Central memory CD8-positive, alpha-beta T cell (primary cell): ENCODE measurements around the gene ELP4.

Experiments
- ATAC-seq: fragments of 150-1000 bp; cut with Tn5 transposase; replicated peaks from 2 replicates; pipeline ENCODE4 v1.10.0; 2022; ENCODE audit warnings: mild to moderate bottlenecking, moderate FRiP score, moderate number of reproducible peaks; ENCODE audit not compliant: poor library complexity, severe bottlenecking; ENCODE audit errors: extremely low read depth
- DNase-seq, 2 donors: peaks; one replicate each; pipeline ENCODE4 v3.0.0; 2021; ENCODE audit warnings: low spot score in 2 of 2
- H3K27ac Mint-ChIP-seq: one replicate; pipeline ENCODE4 v1.8.0; 2022; ENCODE audit warnings: low read depth, mild to moderate bottlenecking, moderate library complexity, mixed read lengths
- H3K27me3 Mint-ChIP-seq: one replicate; pipeline ENCODE4 v1.8.0; 2022; ENCODE audit warnings: mixed read lengths
- H3K36me3 Mint-ChIP-seq: one replicate; pipeline ENCODE4 v1.8.0; 2022; ENCODE audit warnings: mild to moderate bottlenecking, moderate library complexity, mixed read lengths; ENCODE audit not compliant: insufficient read depth
- H3K4me1 Mint-ChIP-seq: one replicate; pipeline ENCODE4 v1.8.0; 2022; ENCODE audit warnings: mixed read lengths
- H3K4me3 Mint-ChIP-seq: one replicate; pipeline ENCODE4 v1.8.0; 2022; ENCODE audit warnings: mild to moderate bottlenecking, moderate library complexity, mixed read lengths
- H3K9me3 Mint-ChIP-seq: one replicate; pipeline ENCODE4 v1.8.0; 2022; ENCODE audit warnings: mixed read lengths

ELP4 gene

DNA sequence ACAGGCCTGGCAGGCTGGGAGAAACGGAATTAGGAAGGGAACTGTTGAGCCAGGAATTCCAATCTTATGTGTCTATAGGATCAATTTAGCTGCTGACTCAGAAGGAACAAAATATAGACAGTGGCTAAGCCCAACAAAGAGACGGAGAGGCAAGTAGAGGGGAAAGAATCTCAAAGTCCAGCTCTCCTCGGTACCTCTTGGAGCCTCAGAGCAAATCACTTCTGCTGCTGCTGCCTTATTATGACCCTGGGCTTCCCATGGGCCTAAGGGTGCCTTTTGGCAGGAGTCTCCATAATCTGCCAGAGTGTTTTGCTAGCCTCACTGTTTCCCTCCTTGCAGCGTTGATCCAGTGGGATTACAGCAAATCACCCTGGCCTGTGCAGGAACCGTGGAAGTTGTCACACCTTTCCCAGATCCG, 269.8 kb downstream of the ELP4 start:
- no peaks in the 10 kb centered on the region for H3K27me3 Mint-ChIP-seq
- H3K9me3 Mint-ChIP-seq, result no peaks in the 10 kb centered on the region
- H3K36me3 Mint-ChIP-seq, result peaks cover 3% of the 10 kb centered on the region
- no peak for DNase-seq
- no peaks in the 10 kb centered on the region for H3K4me1 Mint-ChIP-seq
- no peak for ATAC-seq
- no peak overlapping the region for H3K27ac Mint-ChIP-seq
- H3K4me3 Mint-ChIP-seq, result no peak overlapping the region

DNA sequence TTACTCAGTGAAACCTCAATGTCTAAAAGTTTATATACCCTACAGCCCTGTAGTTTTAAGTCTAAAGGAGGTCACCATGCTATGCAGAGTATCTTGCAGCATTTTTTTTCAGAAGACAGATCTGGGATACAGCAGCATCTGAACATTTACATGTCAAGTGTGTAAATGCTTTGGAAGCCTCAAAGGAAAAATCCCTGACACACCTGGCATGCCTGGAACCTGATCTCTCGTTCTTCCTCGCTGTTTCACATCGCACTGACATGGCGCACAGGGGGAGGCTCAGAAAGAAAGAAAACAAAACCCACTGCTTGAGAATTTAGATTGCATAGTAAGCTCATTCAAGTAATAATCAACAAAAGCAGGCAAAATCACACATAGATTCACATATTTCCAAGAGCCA, 270.5 kb downstream of the ELP4 start:
- DNase-seq (no peak), ATAC-seq (no peak)
- Mint-ChIP-seq H3K27ac (no peak overlapping the region), H3K4me1 (no peaks in the 10 kb centered on the region), H3K9me3 (no peaks in the 10 kb centered on the region), H3K4me3 (no peak overlapping the region), H3K36me3 (peaks cover 3% of the 10 kb centered on the region), H3K27me3 (no peaks in the 10 kb centered on the region)

DNA sequence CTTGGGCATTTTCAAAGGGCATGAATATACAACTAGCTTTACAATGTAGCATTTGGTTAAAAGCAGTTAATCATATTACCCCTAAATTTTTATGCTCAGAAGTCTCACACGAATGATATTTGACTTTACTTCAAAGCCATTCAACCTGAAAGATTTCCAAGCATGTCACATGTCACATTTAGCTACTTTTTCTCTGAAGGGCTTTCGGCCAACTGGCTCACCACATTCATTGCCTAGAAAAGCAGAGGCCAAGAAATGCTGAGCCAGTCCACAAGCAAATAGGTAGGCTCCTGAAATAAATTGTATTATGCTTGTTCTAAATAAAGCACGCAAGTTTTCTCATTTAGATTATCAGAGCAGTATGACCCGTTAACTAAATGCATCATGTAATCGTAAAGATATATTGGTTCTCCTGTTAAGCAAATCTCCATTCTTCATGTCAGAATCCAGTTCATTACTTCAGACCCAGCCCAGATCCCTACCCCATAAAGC, 271.0 kb downstream of the ELP4 start:
- no peak overlapping the region for H3K4me3 Mint-ChIP-seq

DNA sequence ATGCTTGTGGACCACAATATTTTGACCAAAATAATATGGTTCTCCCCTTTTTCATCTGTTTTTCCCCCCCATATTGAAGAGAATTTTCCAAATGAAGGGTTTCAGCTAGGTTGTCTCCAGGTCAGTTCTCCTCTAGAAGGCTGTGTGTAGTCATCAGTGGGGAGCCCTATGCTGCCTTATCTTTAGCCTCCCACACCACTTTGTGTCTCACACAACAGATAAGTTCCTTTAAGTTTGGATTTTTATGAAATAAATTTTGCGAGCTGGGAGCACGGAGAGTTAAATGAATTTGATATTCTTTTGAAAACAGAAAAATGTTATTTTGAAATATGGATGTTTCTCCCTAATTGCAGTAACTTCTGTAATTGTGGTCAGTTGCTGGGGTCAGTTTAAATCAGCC, 272.7 kb downstream of the ELP4 start:
- H3K27ac Mint-ChIP-seq, result no peak overlapping the region

More for the DNA sequence above, 271.0 kb downstream of the ELP4 start:
- no peak for ATAC-seq
- Mint-ChIP-seq H3K36me3 (peaks cover 3% of the 10 kb centered on the region), H3K27me3 (no peaks in the 10 kb centered on the region), H3K9me3 (no peaks in the 10 kb centered on the region), H3K27ac (no peak overlapping the region), H3K4me1 (no peaks in the 10 kb centered on the region)
- DNase-seq, result no peak

DNA sequence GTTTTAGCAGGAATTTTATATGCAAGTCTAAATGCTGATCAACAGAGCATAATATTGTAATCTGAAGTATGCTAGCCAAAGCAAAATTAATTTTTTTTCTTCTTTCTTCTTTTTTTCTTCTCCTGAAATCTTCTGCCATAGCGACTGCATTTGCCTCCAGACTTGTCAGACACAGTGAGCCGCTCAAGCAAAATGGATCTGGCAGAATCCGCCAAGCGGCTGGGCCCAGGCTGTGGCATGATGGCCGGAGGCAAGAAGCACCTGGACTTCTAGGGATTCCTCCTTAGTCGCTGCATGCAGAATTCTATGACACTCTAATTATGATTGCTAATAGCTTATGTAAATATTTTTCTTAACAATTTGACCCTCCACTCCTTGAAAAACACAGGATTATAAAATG, 273.7 kb downstream of the ELP4 start:
- H3K4me3 Mint-ChIP-seq, result no peak overlapping the region
- peaks cover 3% of the 10 kb centered on the region for H3K36me3 Mint-ChIP-seq
- no peak overlapping the region for H3K27ac Mint-ChIP-seq
- H3K9me3 Mint-ChIP-seq, result no peaks in the 10 kb centered on the region
- no peaks in the 10 kb centered on the region for H3K4me1 Mint-ChIP-seq
- no peak for DNase-seq
- H3K27me3 Mint-ChIP-seq, result no peaks in the 10 kb centered on the region
- ATAC-seq, result no peak

More for the DNA sequence above, 272.7 kb downstream of the ELP4 start:
- no peak for DNase-seq
- Mint-ChIP-seq H3K4me1 (no peaks in the 10 kb centered on the region), H3K36me3 (peaks cover 3% of the 10 kb centered on the region), H3K4me3 (no peak overlapping the region), H3K9me3 (no peaks in the 10 kb centered on the region), H3K27me3 (no peaks in the 10 kb centered on the region)
- ATAC-seq, result no peak

DNA sequence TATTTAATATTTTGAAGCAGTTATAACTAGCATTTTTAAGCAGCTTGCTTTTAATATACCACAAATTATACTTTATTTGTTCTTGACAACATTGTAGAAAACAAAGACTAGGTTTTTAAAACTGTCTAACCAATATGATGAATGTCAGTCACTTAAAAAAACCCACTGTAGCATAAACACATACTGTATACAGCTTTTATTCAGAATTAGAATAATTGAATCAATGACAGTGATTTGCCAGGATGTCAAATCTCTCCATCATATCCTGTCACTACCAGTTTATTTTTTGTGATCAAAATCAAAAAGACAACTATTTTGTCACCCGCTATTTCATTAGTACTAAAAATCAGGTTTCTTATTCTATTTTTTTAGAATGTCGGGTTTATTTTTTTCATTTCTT, 275.0 kb downstream of the ELP4 start:
- Mint-ChIP-seq H3K27ac (no peak overlapping the region), H3K9me3 (no peaks in the 10 kb centered on the region), H3K27me3 (no peaks in the 10 kb centered on the region), H3K36me3 (peaks cover 3% of the 10 kb centered on the region), H3K4me3 (no peak overlapping the region), H3K4me1 (no peaks in the 10 kb centered on the region)
- no peak for DNase-seq
- no peak for ATAC-seq

DNA sequence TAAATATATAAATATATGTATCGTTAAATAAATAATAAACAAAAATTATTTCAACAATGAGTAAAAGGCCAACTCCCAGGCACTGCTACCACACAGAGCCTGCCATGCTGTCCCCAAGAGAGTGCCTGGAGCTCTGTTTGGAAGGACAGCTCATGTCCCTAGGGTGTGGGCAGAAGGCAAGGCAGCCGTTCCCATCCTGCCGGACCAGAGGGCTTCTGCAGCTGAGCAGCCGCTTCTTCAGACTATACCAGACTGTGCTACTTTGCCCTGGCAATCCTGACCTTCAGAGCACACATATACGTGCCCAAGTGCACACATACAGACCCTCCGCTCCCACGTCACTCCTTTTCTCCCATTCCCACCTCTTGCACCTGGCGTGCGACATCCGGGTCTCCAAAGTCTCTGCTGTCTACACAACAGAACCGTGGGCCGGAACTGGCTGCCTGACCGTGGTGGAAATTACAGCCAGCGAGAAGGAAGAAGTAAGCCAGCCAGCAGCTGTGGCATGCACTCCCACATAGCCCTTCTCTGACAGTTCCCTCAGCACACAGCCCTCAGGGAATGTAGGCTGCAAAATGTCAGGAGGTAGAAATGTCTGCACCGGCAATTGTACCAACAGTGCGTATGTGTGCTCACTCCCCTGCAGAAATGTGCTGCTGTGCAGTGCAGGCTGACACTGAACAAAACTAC, 277.6 kb downstream of the ELP4 start:
- no peaks in the 10 kb centered on the region for H3K9me3 Mint-ChIP-seq
- no peak for ATAC-seq
- peaks cover 3% of the 10 kb centered on the region for H3K36me3 Mint-ChIP-seq

DNA sequence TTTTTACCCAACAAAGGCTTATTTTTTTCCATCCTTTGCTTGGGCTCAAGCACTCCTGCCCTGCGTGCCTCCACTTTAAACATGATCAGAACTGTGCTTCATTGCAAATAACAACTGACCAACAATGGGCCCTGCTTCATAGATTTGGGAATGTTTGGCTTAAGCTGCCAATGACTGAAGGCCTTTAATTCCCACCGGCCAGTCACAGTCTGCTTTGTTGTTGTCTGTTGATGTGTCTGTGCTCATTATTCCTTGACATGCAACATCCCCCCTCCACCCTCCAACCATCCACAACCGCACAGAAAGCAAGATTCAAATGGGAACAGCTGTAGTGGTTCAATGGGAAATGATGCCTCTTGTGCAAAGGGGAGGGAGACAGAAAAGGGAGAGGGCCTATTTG, 278.5 kb downstream of the ELP4 start:
- no peak overlapping the region for H3K4me3 Mint-ChIP-seq
- H3K9me3 Mint-ChIP-seq, result no peaks in the 10 kb centered on the region
- DNase-seq, result no peak
- no peaks in the 10 kb centered on the region for H3K27me3 Mint-ChIP-seq
- peaks cover 1% of the 10 kb centered on the region for H3K36me3 Mint-ChIP-seq
- H3K4me1 Mint-ChIP-seq, result no peaks in the 10 kb centered on the region
- no peak for ATAC-seq
- H3K27ac Mint-ChIP-seq, result no peak overlapping the region

More for the DNA sequence above, 277.6 kb downstream of the ELP4 start:
- H3K4me3 Mint-ChIP-seq, result no peak overlapping the region
- DNase-seq, result no peak
- no peaks in the 10 kb centered on the region for H3K4me1 Mint-ChIP-seq
- H3K27ac Mint-ChIP-seq, result no peak overlapping the region
- H3K27me3 Mint-ChIP-seq, result no peaks in the 10 kb centered on the region

DNA sequence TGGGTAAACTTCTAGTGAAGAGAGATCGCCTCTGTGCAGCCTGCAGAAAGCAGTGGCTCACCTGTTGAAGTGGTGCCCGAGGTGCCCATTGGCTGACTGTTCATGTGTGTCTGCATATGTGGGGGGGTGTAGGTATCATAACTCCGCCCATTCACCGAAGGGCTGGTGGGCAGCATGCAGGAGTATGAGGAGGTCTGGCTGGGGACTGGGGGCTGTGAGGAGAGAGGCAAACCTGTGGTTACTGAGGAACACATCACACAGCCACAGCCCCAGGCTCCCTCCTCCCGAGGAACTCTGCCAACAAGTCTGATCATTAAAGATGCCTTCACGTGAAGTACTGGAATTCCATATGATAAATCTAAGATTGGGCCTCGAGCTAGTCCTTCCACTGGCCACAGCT, 281.1 kb downstream of the ELP4 start:
- Mint-ChIP-seq H3K27me3 (peaks cover 17% of the 10 kb centered on the region), H3K36me3 (no peaks in the 10 kb centered on the region), H3K4me1 (no peaks in the 10 kb centered on the region), H3K4me3 (no peak overlapping the region), H3K9me3 (no peaks in the 10 kb centered on the region), H3K27ac (no peak overlapping the region)
- no peak for DNase-seq
- ATAC-seq, result no peak

DNA sequence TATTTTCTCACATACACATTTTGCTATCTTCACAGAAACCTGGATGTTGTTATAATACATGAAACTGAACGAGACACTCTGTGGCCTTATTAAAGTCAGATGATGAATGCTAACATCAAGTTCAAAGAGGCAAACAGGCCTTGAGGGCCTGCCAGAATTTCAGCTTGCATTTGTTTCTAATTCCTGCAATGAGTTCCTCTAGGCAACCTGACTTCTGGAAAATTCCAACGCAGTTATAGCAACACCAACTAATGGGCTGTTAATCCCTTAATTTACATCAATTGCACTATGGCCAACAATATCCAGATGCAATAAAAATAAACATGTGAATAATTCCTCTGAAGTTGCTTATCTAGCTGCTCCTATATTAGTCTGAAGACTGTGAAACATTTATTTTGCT, 282.5 kb downstream of the ELP4 start:
- Mint-ChIP-seq H3K4me3 (no peak overlapping the region), H3K9me3 (no peaks in the 10 kb centered on the region), H3K36me3 (no peaks in the 10 kb centered on the region), H3K27ac (no peak overlapping the region), H3K4me1 (peaks cover 6% of the 10 kb centered on the region), H3K27me3 (peaks cover 31% of the 10 kb centered on the region)
- DNase-seq (no peak), ATAC-seq (no peak)

DNA sequence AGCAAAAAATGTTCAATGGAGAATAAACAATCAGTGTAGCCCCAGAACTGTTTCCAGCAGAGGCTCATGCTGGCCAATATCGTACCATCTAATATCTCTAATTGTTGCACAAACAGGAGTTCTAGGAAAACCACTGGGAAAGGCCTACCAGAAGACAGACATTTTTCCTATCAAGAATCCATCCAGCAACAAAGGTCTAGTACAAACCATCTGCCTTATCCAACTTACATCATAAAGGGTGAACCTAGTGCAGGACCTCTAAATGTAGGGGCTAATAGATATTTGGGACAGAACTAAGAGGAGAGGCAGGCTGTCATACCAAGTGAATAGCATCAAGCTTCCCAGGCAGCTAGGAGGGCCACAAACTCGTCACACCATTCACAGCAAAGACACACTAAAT, 282.9 kb downstream of the ELP4 start:
- peaks cover 35% of the 10 kb centered on the region for H3K27me3 Mint-ChIP-seq
- peaks cover 8% of the 10 kb centered on the region for H3K4me1 Mint-ChIP-seq
- ATAC-seq, result no peak
- H3K27ac Mint-ChIP-seq, result no peak overlapping the region
- H3K4me3 Mint-ChIP-seq, result no peak overlapping the region
- DNase-seq, result no peak
- H3K9me3 Mint-ChIP-seq, result no peaks in the 10 kb centered on the region
- no peaks in the 10 kb centered on the region for H3K36me3 Mint-ChIP-seq

DNA sequence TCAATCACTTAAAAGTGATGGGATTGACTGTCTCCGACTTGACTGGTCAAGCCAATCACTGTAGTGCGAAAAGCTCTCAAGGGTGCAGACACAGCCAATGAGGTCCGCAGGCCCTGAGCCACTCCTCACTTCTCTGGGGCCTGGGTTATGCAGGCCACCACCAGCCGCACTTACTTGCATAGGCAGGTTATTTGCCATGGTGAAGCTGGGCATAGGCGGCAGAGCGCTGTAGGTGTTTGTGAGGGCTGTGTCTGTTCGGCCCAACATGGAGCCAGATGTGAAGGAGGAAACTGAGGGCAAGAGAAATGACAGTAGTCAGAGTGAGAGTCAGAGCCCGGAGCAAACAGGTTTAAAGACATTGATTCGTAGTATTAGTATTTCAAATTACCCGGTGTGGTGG, 283.7 kb downstream of the ELP4 start:
- Mint-ChIP-seq H3K36me3 (no peaks in the 10 kb centered on the region), H3K9me3 (no peaks in the 10 kb centered on the region), H3K27ac (no peak overlapping the region), H3K27me3 (peaks cover 43% of the 10 kb centered on the region), H3K4me1 (peaks cover 14% of the 10 kb centered on the region), H3K4me3 (no peak overlapping the region)
- DNase-seq, result no peak
- no peak for ATAC-seq

DNA sequence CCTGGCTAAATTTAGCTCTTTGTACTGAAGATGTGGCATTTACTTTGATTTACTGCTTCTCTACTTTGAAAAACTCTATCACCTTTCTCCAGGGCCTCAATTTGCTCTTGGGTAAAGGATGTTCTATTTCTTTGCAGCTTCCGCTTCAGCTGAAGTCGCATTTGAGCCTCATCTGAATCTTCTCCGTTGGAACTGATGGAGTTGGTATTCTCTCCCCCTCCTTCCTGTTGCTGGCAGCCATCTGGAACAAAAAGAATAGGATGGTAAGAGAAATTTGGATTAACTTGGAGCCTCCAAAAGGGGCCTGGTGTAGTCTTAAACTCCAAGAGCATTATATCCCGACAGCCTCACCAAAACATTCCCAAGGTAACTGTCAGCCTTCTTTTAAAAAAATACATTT, 285.0 kb downstream of the ELP4 start:
- Mint-ChIP-seq H3K9me3 (no peaks in the 10 kb centered on the region), H3K36me3 (no peaks in the 10 kb centered on the region), H3K27me3 (peaks cover 56% of the 10 kb centered on the region), H3K4me3 (no peak overlapping the region), H3K4me1 (peaks cover 14% of the 10 kb centered on the region), H3K27ac (no peak overlapping the region)
- ATAC-seq, result no peak
- no peak for DNase-seq
